RPMI8226 (cell line): ENCODE results near the gene CMKLR1.

Experiments
- DNase-seq: peaks from one replicate; pipeline ENCODE4 v3.0.0-alpha.2; 2015

CMKLR1 gene

GRCh38 chr12:108313606-108314351 is 25.3 kb downstream of the CMKLR1 start:
- peak; percentile 27 for DNase-seq

GRCh38 chr12:108313241-108313605 is 25.9 kb downstream of the CMKLR1 start:
- DNase-seq = no peak

- no peak for DNase-seq
Measured at GRCh38 chr12:108312693-108313189, 26.4 kb downstream of the CMKLR1 start.

GRCh38 chr12:108312073-108312659 is 26.9 kb downstream of the CMKLR1 start:
- no peak for DNase-seq

GRCh38 chr12:108311605-108312004 is 27.5 kb downstream of the CMKLR1 start:
- DNase-seq = no peak

- no peak for DNase-seq
Measured at GRCh38 chr12:108310489-108310888, 28.6 kb downstream of the CMKLR1 start.

- DNase-seq = no peak
Measured at GRCh38 chr12:108309674-108310312, 29.3 kb downstream of the CMKLR1 start.

GRCh38 chr12:108308395-108309085 is 30.6 kb downstream of the CMKLR1 start:
- no peak for DNase-seq

- no peak for DNase-seq
Measured at GRCh38 chr12:108307006-108307405, 32.1 kb downstream of the CMKLR1 start.

- DNase-seq = no peak
Measured at GRCh38 chr12:108306506-108306905, 32.6 kb downstream of the CMKLR1 start.

- DNase-seq = no peak
Measured at GRCh38 chr12:108305991-108306501, 33.1 kb downstream of the CMKLR1 start.

- DNase-seq = no peak
Measured at GRCh38 chr12:108305520-108305919, 33.6 kb downstream of the CMKLR1 start.

- no peak for DNase-seq
Measured at GRCh38 chr12:108304633-108305032, 34.5 kb downstream of the CMKLR1 start.

GRCh38 chr12:108303703-108304102 is 35.4 kb downstream of the CMKLR1 start:
- no peak for DNase-seq

- DNase-seq = no peak
Measured at GRCh38 chr12:108302403-108303311, 36.5 kb downstream of the CMKLR1 start.

GRCh38 chr12:108302016-108302402 is 37.1 kb downstream of the CMKLR1 start:
- DNase-seq = no peak

GRCh38 chr12:108301346-108301745 is 37.8 kb downstream of the CMKLR1 start:
- no peak for DNase-seq

GRCh38 chr12:108299980-108300696 is 39.0 kb downstream of the CMKLR1 start:
- no peak for DNase-seq

- no peak for DNase-seq
Measured at GRCh38 chr12:108299516-108299915, 39.6 kb downstream of the CMKLR1 start.

GRCh38 chr12:108298761-108299275 is 40.3 kb downstream of the CMKLR1 start:
- no peak for DNase-seq
